GM19395 (cell line): ENCODE data around the gene NPHP4.

Experiments
- ATAC-seq: cut with Tn5 transposase; IDR thresholded peaks from one replicate; pipeline ENCODE4 v1.9.1; 2021; ENCODE audit warnings: mild to moderate bottlenecking, moderate library complexity; ENCODE audit not compliant: unreplicated experiment

The NPHP4 gene

DNA sequence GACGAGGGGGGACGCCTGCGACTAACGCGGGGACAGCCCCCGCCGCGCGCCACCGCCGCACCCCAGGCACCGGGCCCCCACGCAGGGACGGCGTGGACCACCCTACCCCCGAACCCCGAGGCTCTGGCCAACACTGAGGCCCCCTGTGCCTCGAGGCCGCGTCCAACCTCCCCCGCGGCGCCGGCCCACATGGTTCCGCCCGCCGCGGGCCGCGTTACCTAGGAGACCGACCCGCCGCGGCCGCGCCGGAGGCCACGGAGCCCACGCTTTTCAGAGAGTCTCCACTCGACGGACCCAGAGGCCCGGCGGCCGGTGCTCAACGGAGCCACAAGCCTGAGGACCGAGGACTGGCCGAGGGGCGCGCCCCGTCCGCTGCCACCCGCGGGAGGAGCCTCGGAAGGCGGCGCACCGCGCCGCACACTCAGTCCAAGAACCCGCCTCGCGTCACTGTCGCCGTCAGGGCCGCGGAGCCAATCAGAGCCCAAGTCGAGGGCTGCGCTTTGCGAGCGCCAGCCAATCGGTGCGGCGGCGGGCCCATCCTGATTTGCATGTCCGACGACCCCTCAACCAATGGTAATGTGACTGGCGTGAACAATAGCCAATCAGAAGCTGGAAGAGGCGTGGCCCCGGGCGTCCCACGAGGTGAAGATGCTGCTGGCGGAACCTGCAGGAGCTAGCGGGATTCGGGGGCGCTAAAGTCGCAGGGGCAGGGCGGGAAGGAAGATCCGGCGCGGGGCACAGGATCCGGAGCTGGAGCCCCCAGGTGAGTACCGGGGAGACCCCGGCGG is at the start of gene NPHP4:
Gene NPHP4, minus strand, starts transcription at position 400 of the 788 bp plus-strand sequence. CDS start 6,136 bp downstream, outside the sequence.
- ATAC-seq = peak; percentile 90

DNA sequence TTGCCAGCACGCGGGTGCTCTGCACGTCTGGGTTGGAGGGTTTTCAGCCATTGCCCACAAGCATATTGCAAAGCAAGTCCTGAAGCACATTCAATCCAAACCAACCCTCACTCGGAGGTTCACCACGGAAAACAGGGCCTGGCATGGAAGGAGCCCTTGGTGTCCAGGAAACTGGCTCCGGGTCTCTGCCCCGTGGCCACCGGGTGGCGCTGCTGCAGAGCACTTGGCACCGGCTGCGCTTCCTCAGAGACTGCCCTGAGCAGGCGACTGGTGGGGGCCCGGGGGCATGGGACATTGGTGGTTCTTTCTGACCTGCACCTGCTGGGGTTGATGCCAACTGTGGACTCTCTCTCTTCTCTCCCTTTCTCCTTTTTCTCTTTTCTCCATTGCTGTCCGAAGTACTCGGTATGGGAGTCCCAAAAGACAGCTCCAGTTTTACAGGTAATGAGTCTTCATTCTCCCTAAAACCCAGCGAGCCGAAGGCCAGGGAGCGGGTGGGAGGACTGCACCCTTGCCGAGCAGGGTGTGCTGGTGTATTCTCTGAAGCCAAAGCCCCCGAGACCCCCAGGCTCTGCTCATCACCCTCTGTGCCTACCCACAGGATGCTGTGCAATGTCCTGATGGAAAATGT is 49.3 kb upstream of the NPHP4 start:
- no peak for ATAC-seq

DNA sequence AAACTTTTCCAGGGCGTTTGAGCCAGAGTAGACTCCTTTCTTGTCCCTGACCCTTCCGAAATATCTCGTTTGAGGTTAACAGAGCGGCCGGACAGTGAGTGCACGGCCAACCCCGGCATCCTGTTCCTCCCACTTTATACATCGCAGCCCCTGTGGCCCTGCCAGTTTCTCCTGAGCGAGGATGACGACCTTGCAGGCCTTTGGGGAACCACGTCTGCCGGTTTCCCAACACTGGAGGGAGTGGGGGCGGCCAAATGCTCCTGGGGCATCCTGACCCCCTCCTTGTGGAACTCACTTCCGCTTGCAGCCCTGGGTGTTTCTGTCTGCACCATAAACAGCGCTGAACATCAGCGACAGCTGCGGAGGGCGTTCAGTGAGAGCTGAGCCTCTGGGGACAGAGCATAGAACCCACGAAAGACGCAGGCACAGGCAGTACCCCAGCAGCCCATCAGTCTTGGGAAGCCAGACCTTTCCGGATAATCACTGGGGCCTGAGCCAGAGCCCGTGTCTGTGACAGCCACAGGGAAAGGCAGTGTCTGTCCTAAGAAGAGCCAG is 48.7 kb upstream of the NPHP4 start:
- no peak for ATAC-seq

DNA sequence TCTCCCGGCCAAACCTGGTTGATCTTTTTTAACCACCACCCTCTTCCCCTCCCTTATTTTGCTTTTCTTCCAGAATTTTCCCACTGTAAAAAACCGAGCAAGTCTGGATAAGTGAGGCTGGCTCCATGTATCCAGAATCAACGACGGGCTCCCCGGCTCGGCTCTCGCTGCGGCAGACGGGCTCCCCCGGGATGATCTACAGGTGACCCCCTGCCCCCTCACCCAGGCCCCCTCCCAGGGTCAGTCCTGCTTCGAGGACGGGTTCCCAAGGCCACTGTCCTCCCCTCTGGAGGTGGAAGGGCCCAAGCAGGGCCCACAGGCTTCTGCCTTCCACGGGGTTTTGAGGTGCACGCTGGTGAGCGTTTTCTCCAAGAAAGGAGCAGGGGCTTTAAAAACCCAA is 48.2 kb upstream of the NPHP4 start:
- no peak for ATAC-seq

DNA sequence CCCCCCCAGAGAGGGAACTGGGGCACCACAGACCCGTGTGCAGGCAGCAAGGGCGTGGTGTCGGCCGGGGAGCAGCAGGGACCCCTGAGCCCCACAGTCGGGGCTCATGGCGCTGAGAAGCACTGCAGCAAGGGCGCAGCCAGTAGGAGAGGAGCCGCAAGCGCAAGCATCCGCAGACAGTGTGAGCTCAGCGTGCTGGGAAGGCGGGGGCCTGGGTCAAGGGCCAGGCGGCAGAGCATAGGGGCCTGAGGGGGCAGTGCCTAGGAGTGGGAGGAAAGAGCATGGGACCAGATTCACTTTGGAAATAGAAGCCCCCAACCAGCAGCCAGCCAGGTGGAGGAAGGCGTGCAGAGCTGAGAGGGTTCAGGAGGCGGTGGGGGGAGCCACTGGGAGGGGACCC is 46.8 kb upstream of the NPHP4 start:
- no peak for ATAC-seq

DNA sequence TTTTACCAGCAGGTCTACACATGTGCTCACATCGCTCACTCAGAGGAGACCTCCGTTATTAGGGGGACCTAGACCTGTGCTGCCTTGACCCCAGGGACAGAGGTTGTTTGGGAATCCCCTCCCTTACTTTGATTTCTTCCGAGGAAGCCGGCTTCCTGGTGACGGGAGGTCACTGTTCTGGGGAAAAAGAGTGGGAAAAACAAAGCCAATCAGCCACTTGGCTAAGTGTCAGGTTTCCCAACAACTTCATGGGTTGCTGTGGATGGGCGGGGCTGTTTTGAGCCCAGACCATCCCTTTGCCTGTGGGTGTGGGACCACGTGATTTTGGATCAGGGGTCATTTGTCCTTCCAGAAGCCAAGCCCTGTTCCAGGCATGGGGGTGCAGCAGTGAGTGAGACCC is 46.4 kb upstream of the NPHP4 start:
- no peak for ATAC-seq

DNA sequence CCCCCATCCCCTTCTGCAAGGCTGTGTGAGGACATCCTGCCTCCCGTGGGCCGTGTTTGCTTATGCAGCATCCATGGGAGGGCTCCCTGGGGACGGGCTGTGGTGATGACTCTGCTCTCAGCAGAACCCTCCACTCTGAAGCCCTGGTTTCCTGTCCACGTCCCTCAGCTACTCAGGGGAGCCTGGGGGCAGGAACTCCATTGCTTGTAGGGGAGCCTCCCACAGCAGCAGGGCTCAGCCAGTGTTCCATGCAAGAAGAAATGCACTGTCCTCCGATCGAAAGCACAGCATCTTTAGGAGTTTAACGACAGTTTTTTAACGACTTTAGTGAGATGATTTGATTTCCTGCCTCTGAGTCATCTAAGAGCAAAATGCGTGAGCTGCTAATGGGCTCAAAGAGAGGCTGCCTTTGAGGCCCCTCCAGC is 45.1 kb upstream of the NPHP4 start:
- ATAC-seq = no peak

DNA sequence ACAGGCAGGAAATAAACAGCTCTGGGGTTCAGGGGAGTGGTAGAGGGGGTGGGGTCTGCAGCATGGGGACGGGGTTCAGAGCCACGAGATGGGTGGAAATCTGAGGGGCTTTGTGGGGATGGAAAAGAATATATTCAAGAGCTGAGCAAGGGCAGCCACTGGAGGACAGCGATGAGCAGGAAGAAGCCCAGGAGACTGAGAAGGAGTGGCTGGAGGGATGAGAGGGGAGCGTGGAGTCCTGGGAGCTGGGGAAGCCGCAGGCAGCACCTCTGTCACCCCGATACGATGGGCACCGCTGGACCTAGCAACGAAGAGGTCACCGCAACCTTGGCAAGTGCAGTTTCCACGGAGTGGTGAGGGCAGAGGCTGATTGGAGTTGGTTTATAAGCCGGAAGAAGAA is 43.5 kb upstream of the NPHP4 start:
- ATAC-seq = no peak

DNA sequence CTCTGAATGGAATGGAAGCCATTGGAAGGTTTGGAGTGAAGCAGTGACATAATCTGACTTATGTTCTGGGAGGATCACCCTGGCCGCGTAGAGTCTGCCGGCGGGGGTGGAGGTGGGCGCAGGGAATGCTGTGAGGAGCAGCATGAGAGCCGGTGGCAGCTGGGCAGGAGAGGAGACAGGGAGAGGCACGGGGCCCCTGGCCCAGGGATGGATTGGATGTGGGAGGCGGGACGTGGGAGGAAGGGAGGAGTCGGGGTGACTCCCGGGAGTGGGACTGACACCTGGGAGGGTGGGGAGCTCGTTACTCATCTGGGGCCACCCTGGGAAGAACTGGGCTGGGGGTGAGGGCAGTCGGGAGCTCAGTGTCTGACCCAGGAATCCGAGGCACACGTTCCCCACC is 43.1 kb upstream of the NPHP4 start:
- ATAC-seq = no peak

DNA sequence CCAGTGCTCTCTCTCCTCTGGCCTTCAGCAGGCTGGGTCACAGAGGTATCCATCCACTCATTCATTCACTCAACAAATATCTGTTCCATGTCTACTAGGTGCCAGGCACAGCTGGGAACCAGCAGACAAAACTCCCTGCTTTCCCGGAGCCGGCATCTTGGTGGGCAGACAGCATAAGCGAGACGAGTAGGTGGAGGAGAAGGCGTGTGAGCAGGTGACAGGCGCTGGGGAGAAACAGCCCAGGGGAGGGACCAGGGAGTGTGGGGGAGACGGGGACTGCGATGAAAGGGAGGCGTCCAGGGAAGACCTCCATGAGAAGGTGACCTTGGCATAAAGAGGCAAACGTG is 42.5 kb upstream of the NPHP4 start:
- ATAC-seq = no peak

DNA sequence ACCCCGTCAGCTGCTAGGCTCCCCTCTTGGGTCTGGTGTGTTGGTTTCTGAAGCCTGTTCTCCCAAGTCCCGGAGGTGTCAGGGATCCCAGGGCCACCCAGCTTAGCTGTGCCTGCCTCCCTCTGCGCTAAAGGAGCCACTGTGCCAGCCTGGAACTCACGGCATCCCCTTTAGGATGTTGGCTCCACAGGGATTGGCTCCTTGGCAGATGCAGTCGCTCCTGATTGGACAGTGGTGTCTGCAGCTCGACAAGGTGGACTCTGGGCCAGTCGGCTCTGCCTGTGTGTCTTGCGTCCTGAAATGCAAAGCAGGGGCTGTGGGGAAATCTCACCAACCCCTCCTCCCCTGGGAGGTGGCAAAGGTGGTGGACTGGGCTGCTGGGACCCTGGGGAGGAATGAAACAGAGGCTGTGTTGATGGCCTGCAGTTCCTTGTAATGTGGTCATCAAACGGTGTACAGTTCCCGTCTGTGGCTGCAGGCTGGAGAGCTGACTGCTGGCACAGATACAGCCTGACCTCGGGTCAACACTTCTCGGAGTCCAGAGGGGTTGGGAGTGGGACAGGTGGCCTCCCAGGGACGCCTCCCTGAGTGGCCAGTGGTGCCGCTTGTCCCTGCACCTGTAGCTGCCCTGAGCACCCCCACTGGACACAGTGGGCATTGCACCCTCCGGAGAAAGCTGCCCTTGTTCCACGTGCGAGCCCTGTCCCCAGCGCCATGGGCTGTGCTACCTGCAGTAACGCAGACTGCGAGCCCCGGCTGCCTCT is 41.9 kb upstream of the NPHP4 start:
- ATAC-seq = no peak

DNA sequence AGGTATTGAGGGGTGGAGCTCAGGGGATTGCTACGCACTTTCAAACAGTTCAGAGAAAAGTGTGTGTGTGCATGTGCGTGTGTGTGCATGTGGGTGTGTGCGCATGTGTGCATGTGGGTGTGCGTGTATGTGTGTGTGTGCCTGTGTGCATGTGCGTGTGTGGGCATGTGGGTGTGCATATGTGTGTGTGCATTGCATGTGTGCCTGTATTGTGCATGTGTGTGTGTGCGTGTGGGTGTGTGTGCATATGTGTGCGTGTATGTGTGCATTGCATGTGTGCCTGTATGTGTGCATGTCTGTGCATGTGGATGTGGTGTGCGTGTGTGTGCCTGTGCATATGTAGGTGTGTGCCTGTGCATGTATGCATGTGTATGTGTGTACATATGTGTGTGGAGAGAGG is 40.9 kb upstream of the NPHP4 start:
- ATAC-seq = no peak

DNA sequence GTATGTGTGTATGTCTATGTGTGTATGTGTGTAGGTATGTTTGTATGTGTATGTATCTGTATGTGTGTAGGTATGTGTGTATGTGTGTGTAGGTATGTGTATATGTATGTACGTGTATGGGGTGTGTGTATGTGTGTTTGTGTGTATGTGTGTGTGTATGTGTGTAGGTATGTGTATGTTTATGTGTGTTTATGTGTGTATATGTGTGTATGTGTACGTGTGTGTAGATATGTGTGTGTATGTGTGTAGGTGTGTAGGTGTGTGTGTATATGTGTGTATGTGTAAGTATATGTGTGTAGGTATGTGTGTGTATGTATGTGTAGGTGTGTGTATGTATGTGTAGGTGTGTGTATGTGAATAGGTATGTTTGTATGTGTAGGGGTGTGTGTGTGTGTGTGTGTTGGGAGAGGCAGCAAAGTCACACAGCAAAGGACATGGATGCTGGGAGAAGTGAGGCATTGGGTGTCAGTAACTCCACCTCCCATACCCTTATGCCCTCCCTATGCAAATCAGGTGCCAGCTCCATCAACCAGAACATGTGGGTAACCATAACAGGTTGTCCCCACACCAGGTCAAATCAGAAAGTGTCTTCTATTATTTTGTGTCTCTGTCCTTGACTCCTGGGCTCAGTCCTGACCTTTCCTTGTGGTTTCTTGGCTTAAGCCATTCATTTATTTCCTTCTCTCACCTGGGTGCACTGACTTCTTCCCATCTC is 38.5 kb upstream of the NPHP4 start:
- no peak for ATAC-seq

DNA sequence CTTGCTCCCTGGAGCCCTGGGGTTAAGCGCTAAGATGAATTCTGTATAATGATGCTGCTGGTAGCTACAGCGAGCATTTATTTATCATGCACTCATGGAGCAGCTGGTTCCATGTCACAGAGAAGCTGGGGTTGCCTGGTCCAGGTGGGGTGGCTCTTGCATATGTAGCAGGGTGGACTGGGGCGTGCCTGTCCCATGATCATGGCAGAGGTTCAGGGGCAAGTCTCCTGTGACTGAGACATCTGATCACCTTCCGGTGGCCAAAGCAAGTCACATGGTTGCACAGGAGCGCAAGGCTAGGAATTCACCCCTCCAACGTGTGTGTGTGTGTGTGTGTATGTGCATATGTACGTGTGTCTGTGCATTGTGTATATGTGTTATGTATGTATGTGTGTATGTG is 37.9 kb upstream of the NPHP4 start:
- ATAC-seq = no peak

DNA sequence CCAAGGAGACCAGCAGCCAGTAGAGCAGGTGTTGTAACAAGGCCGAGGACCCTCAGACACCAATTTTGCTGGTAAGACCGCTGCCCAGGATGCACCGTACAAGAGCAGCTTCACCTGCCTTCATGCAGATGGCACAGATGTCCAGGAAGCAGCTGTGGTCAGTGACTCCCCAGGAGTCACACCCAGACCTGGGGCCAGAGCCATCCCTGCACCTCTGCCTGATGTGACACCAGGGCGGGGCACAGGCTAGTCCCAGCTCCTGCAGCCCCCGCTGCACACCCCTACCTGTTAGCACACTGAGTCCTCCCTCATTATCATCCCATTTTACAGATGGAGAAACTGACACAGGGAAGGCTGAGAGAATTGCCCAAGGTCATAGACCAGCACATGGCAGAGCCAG is 37.1 kb upstream of the NPHP4 start:
- ATAC-seq = no peak

DNA sequence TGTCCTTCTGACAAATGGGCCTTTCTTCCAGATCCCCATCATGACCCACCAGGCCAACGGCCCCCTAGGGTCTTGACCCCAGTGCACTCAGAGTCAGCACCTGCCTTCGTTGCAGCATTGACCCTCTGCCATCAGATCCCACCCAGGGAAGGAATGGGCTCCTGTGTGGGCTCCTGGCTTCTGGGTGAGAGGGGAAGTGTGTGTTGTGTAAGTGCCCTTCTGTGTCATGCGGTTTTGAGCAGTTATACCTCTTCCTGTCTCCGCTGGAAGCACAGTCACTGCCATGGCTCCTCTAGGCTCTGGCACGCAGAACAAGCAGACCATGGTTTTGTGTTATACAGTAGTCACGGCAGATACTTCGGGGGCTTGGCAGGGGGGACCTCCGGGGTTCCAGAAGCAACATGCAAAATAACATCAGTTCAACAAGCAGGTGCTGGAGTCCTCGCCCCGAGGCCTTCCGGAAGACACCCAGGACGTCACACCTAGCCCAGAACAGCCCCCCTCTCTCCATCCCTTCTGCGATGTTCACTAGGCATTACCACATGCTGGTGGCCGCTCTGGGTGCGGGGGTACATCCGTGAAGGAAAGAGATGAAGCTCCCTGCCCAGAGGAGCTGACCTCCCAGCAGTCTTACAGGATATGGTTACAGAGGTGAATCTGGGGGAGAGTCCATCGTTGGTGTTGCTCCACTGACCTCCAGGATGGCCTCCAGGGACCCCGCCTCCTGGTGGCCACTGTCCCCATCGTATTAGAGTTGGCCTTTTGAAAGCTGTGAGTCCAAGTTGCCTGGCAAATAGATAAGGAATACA is 36.0 kb upstream of the NPHP4 start:
- no peak for ATAC-seq

DNA sequence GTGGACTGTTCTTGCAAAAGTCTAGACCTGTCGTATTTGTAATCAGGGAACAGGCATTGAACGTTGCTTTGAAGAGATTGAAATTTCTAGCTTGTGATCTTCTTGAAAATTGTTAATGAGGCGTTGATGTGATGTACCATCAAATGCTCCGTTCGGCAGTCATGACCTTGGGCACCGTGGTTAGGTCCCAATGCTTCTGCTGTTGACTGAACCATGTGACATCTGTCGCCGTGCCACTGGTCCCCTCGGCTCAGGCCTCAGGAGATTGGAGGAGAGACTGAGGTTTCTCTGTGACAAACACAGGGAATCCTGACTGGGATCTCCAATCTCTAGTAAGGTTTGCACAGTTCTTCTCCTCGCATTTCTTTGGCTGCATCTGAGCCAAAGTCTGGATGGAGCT is 35.4 kb upstream of the NPHP4 start:
- ATAC-seq = no peak

DNA sequence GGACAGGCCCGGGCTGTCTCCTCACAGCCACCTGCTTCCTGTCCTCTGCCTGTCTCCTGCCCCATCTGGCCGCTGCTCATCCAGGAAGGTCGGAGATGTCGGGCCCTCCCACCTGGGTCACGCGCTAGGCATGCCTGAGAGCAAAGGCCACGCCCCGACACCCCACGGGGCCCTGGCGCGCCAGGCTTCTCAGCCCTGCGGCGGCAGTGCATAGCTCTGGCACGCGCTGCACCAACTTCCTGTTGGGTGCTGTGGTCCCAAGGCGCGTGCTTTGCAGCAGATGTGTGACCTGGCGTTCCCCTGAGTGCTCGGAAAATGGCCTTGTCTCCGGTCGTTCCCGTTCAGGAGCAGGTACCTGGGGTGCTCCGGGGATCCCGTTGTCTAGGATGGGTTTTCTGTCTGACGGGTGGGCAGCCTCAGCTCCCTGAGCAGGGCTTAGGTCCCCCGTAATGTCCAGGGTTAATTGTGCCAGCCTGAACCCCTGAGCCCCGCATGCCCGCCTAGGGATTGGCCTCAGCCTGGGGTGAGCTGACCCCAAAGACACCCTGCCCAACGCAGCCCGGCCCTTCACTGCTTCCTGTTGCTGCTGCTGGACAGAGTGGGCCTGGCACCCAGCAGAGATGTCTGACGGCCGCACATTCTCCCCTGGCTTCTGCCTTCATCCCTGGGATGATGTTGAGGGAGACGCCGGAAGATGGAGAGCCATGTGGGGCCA is 34.0 kb upstream of the NPHP4 start:
- peak; percentile 67 for ATAC-seq

DNA sequence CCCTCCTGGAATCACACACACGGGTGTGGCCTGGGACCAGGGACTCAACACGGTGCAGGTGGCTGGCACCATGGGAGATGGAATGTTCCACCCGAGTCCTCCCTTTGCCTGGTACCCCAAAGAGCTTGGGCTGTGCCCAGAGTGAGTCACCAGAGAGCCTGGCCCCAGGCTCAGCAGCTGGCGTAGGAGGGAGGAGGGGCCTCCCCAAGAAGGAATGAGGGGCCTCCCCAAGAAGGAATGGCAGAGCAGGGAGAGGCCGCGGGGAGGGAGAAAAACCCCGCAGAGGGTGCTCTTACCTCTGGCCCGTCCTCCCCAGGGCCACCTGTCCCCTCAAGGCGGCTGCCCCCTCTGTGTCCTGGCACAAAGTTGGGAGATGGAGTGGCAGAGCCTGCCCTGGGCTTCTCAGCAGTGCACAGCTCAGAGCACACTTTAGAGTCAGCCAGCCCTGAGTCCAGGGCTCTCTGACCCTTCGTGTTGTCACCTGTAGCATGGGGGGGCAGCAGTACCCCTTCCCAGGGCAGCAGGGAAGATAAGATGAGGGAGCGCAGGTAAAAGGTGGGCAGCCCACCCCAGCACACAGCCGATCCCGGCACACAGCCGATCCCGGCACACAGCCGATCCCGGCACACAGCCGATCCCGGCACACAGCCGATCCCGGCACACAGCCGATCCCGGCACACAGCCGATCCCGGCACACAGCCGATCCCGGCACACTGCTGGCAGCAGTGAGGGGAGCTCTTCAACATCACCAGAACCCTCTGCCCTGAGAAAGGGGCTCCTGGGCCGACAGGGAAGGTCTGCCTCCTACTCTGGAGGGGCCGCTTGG is 33.3 kb upstream of the NPHP4 start:
- ATAC-seq = no peak
